GM21576 (cell line): Measurements from ENCODE around the gene HDAC11.

Experiments used
- ATAC-seq: cut with Tn5 transposase; IDR thresholded peaks from one replicate; pipeline ENCODE4 v1.9.1; 2021; ENCODE audit warnings: mild to moderate bottlenecking, moderate library complexity; ENCODE audit not compliant: unreplicated experiment

HDAC11 gene

GRCh38 chr3:13506680-13507079 is 26.6 kb downstream of the HDAC11 start:
- no peak for ATAC-seq

- ATAC-seq, result no peak
These were observed 27.1 kb downstream of the HDAC11 start for GRCh38 chr3:13507247-13507569.

- no peak for ATAC-seq
These were observed 27.6 kb downstream of the HDAC11 start for GRCh38 chr3:13507570-13508339.

GRCh38 chr3:13508496-13508895 is 28.4 kb downstream of the HDAC11 start:
- ATAC-seq, result no peak

- ATAC-seq, result no peak
These were observed 29.1 kb downstream of the HDAC11 start for GRCh38 chr3:13509059-13509815.

GRCh38 chr3:13509816-13510192 is 29.7 kb downstream of the HDAC11 start:
- no peak for ATAC-seq

- no peak for ATAC-seq
These were observed 32.3 kb downstream of the HDAC11 start for GRCh38 chr3:13512451-13512850.

GRCh38 chr3:13513051-13513912 is 33.2 kb downstream of the HDAC11 start:
- no peak for ATAC-seq

- ATAC-seq, result no peak
These were observed 33.9 kb downstream of the HDAC11 start for GRCh38 chr3:13513913-13514517.

GRCh38 chr3:13514639-13515435 is 34.7 kb downstream of the HDAC11 start:
- no peak for ATAC-seq

GRCh38 chr3:13515786-13516759 is 36.0 kb downstream of the HDAC11 start:
- no peak for ATAC-seq

GRCh38 chr3:13516760-13517135 is 36.6 kb downstream of the HDAC11 start:
- no peak for ATAC-seq

GRCh38 chr3:13517253-13517977 is 37.3 kb downstream of the HDAC11 start:
- ATAC-seq, result no peak

GRCh38 chr3:13518516-13518953 is 38.4 kb downstream of the HDAC11 start:
- no peak for ATAC-seq

GRCh38 chr3:13519006-13519791 is 39.1 kb downstream of the HDAC11 start:
- no peak for ATAC-seq

- ATAC-seq, result no peak
These were observed 40.3 kb downstream of the HDAC11 start for GRCh38 chr3:13520326-13520880.

- ATAC-seq, result no peak
These were observed 41.2 kb downstream of the HDAC11 start for GRCh38 chr3:13521309-13521708.
